ENCODE results near the gene S100A9. TPM values are rescaled to one million over a fixed set of nuclear protein-coding genes. Genes with fewer than 3 reads are reported as not detected.

The S100A9 gene
- total RNA-seq, 1 donor from 2014 or later, result not detected

GRCh38 chr1:153356392-153357075 is 1.1 kb upstream of the S100A9 start:
- DNase-seq (ENCODE audit: low spot score), result no peak
- Mint-ChIP-seq H3K9me3 (ENCODE audit: low read depth) (no peaks in the 10 kb centered on the region), H3K4me1 (ENCODE audit: low read depth) (no peaks in the 10 kb centered on the region), H3K27me3 (ENCODE audit: low read depth) (peaks cover 30% of the 10 kb centered on the region), H3K4me3 (ENCODE audit: unreplicated experiment) (no peak overlapping the region), H3K36me3 (ENCODE audit: low read depth) (no peaks in the 10 kb centered on the region), H3K27ac (ENCODE audit: unreplicated experiment) (no peak overlapping the region)
- TF ChIP-seq CTCF (IDR thresholded peaks at IDR 0.05), result no peak

GRCh38 chr1:153357076-153357852 is 390 bp upstream of the S100A9 start:
- H3K27me3 Mint-ChIP-seq (ENCODE audit: low read depth), result peaks cover 34% of the 10 kb centered on the region
- H3K4me3 Mint-ChIP-seq (ENCODE audit: unreplicated experiment), result no peak overlapping the region
- no peak overlapping the region for H3K27ac Mint-ChIP-seq (ENCODE audit: unreplicated experiment)
- no peaks in the 10 kb centered on the region for H3K4me1 Mint-ChIP-seq (ENCODE audit: low read depth)
- no peak for DNase-seq (ENCODE audit: low spot score)
- H3K36me3 Mint-ChIP-seq (ENCODE audit: low read depth), result no peaks in the 10 kb centered on the region
- H3K9me3 Mint-ChIP-seq (ENCODE audit: low read depth), result no peaks in the 10 kb centered on the region
- no peak for TF ChIP-seq CTCF (IDR thresholded peaks at IDR 0.05)

- DNase-seq (ENCODE audit: low spot score), result no peak
- H3K27ac Mint-ChIP-seq (ENCODE audit: unreplicated experiment), result no peak overlapping the region
- H3K4me3 Mint-ChIP-seq (ENCODE audit: unreplicated experiment), result no peak overlapping the region
- H3K9me3 Mint-ChIP-seq (ENCODE audit: low read depth), result no peaks in the 10 kb centered on the region
- TF ChIP-seq CTCF (IDR thresholded peaks at IDR 0.05), result no peak
- no peaks in the 10 kb centered on the region for H3K36me3 Mint-ChIP-seq (ENCODE audit: low read depth)
- H3K4me1 Mint-ChIP-seq (ENCODE audit: low read depth), result no peaks in the 10 kb centered on the region
- peaks cover 46% of the 10 kb centered on the region for H3K27me3 Mint-ChIP-seq (ENCODE audit: low read depth)
Measured at GRCh38 chr1:153358691-153358975, 979 bp downstream of the S100A9 start.

- Mint-ChIP-seq H3K36me3 (ENCODE audit: low read depth) (no peaks in the 10 kb centered on the region), H3K27me3 (ENCODE audit: low read depth) (peaks cover 47% of the 10 kb centered on the region)
- no peak for DNase-seq (ENCODE audit: low spot score)
Measured at GRCh38 chr1:153359241-153359640, 1.6 kb downstream of the S100A9 start.

GRCh38 chr1:153360190-153360589 is 2.5 kb downstream of the S100A9 start:
- H3K4me1 Mint-ChIP-seq (ENCODE audit: low read depth), result no peaks in the 10 kb centered on the region
- no peaks in the 10 kb centered on the region for H3K36me3 Mint-ChIP-seq (ENCODE audit: low read depth)
- DNase-seq (ENCODE audit: low spot score), result no peak
- peaks cover 55% of the 10 kb centered on the region for H3K27me3 Mint-ChIP-seq (ENCODE audit: low read depth)
- no peaks in the 10 kb centered on the region for H3K9me3 Mint-ChIP-seq (ENCODE audit: low read depth)
- no peak overlapping the region for H3K27ac Mint-ChIP-seq (ENCODE audit: unreplicated experiment)
- TF ChIP-seq CTCF (IDR thresholded peaks at IDR 0.05), result no peak
- no peak overlapping the region for H3K4me3 Mint-ChIP-seq (ENCODE audit: unreplicated experiment)

More at GRCh38 chr1:153359241-153359640, 1.6 kb downstream of the S100A9 start:
- no peaks in the 10 kb centered on the region for H3K9me3 Mint-ChIP-seq (ENCODE audit: low read depth)
- no peak overlapping the region for H3K4me3 Mint-ChIP-seq (ENCODE audit: unreplicated experiment)
- no peaks in the 10 kb centered on the region for H3K4me1 Mint-ChIP-seq (ENCODE audit: low read depth)
- H3K27ac Mint-ChIP-seq (ENCODE audit: unreplicated experiment), result no peak overlapping the region
- TF ChIP-seq CTCF (IDR thresholded peaks at IDR 0.05), result no peak

Measured in chondrocyte (in vitro differentiated cells).